Retinal pigment epithelial cell (primary cell): ENCODE results near the gene CCER1.
A peak's percentile ranks its signal among the peaks of the same experiment; 100 is the strongest.

Experiments
- DNase-seq: peaks from one replicate; pipeline ENCODE4 v3.0.0-alpha.2; 2010; ENCODE audit warnings: low read depth
- H3K4me3 ChIP-seq: 2 replicates; pipeline ENCODE4 v1.5.1; 2011; ENCODE audit warnings: mild to moderate bottlenecking, low read length, control low read depth, moderate library complexity
- TF ChIP-seq, protein P1 (sequence below): conservative IDR thresholded peaks from 2 replicates; pipeline ENCODE4 v1.5.1; 2011; ENCODE audit warnings: low read depth, low read length, control low read depth, inconsistent platforms

The CCER1 gene

GRCh38 chr12:90924406-90924805 is 30.6 kb downstream of the CCER1 start:
- no peak for DNase-seq
- TF ChIP-seq, protein P1, sequence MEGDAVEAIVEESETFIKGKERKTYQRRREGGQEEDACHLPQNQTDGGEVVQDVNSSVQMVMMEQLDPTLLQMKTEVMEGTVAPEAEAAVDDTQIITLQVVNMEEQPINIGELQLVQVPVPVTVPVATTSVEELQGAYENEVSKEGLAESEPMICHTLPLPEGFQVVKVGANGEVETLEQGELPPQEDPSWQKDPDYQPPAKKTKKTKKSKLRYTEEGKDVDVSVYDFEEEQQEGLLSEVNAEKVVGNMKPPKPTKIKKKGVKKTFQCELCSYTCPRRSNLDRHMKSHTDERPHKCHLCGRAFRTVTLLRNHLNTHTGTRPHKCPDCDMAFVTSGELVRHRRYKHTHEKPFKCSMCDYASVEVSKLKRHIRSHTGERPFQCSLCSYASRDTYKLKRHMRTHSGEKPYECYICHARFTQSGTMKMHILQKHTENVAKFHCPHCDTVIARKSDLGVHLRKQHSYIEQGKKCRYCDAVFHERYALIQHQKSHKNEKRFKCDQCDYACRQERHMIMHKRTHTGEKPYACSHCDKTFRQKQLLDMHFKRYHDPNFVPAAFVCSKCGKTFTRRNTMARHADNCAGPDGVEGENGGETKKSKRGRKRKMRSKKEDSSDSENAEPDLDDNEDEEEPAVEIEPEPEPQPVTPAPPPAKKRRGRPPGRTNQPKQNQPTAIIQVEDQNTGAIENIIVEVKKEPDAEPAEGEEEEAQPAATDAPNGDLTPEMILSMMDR, result no peak
- H3K4me3 ChIP-seq, result no peak overlapping the region

DNA sequence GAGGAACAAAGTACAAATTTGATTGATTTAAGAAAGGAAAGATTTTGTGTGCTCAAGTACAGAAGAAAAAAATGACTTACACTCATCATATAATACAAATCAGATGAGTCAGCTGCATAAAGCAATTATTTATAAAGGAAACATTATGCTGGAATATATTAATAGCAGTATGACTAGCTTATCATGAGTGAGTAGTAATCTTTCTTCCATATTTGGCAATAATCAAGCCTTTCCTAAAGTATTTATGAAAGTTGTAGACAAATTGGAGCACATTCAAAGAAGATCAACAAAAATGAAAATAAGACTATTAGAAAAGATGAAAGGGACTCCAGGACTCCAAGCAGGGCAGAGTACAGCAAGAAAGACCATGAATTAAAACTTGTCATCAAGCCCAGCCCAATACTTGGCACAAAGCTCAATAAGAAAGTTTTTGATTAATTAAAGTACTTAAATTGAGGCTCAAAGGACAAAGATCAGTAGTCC is 32.8 kb downstream of the CCER1 start:
- H3K4me3 ChIP-seq, result no peak overlapping the region
- peak; percentile 67 for DNase-seq
- TF ChIP-seq, protein P1, result no peak

GRCh38 chr12:90921536-90921935 is 33.4 kb downstream of the CCER1 start:
- TF ChIP-seq, protein P1, result no peak
- no peak for DNase-seq
- H3K4me3 ChIP-seq, result no peak overlapping the region

DNA sequence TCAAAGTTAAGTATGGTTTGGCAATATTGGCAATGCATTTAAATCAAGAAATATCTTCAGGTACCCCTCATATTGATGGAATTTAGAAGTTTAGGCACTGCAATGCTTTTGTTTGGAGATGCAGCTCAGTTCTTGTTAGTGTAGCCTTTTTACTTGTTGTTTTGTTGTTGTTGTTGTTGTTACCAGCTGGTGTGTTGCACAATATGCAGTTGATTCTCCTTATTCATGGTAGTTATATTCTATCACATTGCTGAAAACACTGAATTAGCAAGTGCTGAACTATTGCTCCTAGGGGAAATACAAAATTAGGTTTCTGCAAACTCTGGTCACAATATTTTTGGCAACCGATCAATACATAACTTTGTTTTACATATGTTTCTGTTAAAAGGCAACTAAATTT is 34.8 kb downstream of the CCER1 start:
- no peak for DNase-seq
- TF ChIP-seq, protein P1, result no peak

GRCh38 chr12:90917431-90917830 is 37.5 kb downstream of the CCER1 start:
- TF ChIP-seq, protein P1, result no peak
- no peak overlapping the region for H3K4me3 ChIP-seq
- no peak for DNase-seq

More for the DNA sequence above, 34.8 kb downstream of the CCER1 start:
- no peak overlapping the region for H3K4me3 ChIP-seq

GRCh38 chr12:90916516-90916915 is 38.5 kb downstream of the CCER1 start:
- TF ChIP-seq, protein P1, result no peak
- no peak for DNase-seq
- no peak overlapping the region for H3K4me3 ChIP-seq

DNA sequence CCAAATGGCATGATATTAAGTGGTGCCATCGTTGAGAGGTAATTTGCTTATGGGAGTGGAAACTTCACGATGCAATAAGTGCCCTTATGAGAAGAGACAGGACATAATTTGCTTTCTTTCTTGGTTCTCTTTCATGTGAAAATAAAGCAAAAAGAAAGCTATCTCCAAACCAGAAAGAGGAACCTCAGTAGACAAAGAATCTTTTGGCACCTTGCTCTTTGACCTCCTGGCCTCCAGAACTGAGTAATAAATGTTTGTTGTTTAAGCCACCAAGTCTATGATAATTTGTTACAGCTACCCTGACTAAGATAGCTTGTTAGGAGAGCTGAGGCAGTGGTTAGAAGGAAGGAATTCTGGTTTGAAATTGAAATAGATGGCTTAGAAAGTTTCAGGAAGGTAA is 39.6 kb downstream of the CCER1 start:
- H3K4me3 ChIP-seq, result no peak overlapping the region
- TF ChIP-seq, protein P1, result no peak
- DNase-seq, result no peak
